B cell (primary cell): ENCODE results near the gene NUBP2. TPM values are rescaled to one million over a fixed set of nuclear protein-coding genes. Genes with fewer than 3 reads are reported as not detected.

ENCODE experiments used
- ATAC-seq: fragments of 200-7000 bp; cut with Tn5 transposase; one replicate; pipeline ENCODE4 v1.10.0; 2021; ENCODE audit warnings: low read depth, mild to moderate bottlenecking, moderate number of reproducible peaks, moderate library complexity
- CTCF ChIA-PET: fragments of 350-600 bp; sonication (Branson Sonifier 250); formaldehyde crosslinking; loops from one replicate; lab custom pipeline; 2021; ENCODE audit warnings: antibody characterized with exemption, inconsistent platforms; lab: Charles Lee
- POLR2A ChIA-PET: fragments of 350-600 bp; sonication (Branson Sonifier 250); formaldehyde crosslinking; loops from one replicate; lab custom pipeline; 2021; ENCODE audit warnings: antibody characterized with exemption; lab: Charles Lee
- DNase-seq: peaks from one replicate; pipeline ENCODE4 v3.0.0; 2013
- H2AFZ ChIP-seq: 2 replicates; pipeline ENCODE4 v1.6.1; 2012; ENCODE audit warnings: mild to moderate bottlenecking, low read depth, low read length; ENCODE audit not compliant: insufficient read depth, poor library complexity, severe bottlenecking
- H3K27ac ChIP-seq, 2 donors: 1 replicate in 1 of 2; 2 replicates in 1 of 2; pipeline ENCODE4 v1.5.1; 2012 to 2013; ENCODE audit warnings: low read length in 2 of 2, mild to moderate bottlenecking in 2 of 2, moderate library complexity in 1 of 2
- H3K27me3 ChIP-seq, 4 experiments: fragments of 200-600 bp in 1 of 4; sonication (generic) in 1 of 4; replicated peaks in 1 of 4; 1 replicate in 2 of 4; 2 replicates in 2 of 4; pipeline versions ENCODE4 v1.6.1 to v1.7.0; 2013 to 2016; ENCODE audit warnings: low read length in 3 of 4, mild to moderate bottlenecking in 2 of 4, mixed read lengths in 1 of 4, moderate library complexity in 1 of 4; ENCODE audit not compliant: insufficient read depth in 4 of 4, control insufficient read depth in 3 of 4; ENCODE audit errors: control extremely low read depth in 1 of 4
- H3K36me3 ChIP-seq, 2 experiments: replicated peaks in 1 of 2; 1 replicate in 1 of 2; 2 replicates in 1 of 2; pipeline versions ENCODE4 v1.6.1 to v1.7.1; 2013; ENCODE audit warnings: low read length in 1 of 2; ENCODE audit not compliant: insufficient read depth in 2 of 2, control insufficient read depth in 1 of 2; ENCODE audit errors: control extremely low read depth in 1 of 2, extremely low read depth in 1 of 2
- H3K4me1 ChIP-seq, 2 donors: fragments of 200-600 bp in 1 of 2; sonication (generic) in 1 of 2; 1 replicate in 1 of 2; 2 replicates in 1 of 2; pipeline versions ENCODE4 v1.5.1 to v1.6.1; 2013 to 2017; ENCODE audit warnings: low read length in 2 of 2; ENCODE audit not compliant: control insufficient read depth in 2 of 2, insufficient read depth in 2 of 2
- H3K4me2 ChIP-seq: replicated peaks from 2 replicates; pipeline ENCODE3; 2012; ENCODE audit warnings: mild to moderate bottlenecking, low read depth, low read length; ENCODE audit not compliant: poor library complexity, severe bottlenecking
- H3K4me3 ChIP-seq, 5 experiments: fragments of 200-600 bp in 1 of 5; sonication (generic) in 1 of 5; 1 replicate in 3 of 5; 2 replicates in 2 of 5; pipeline versions ENCODE4 v1.5.1 to v1.7.0; 2011 to 2016; ENCODE audit warnings: low read length in 4 of 5, mild to moderate bottlenecking in 4 of 5, low read depth in 2 of 5, control low read depth in 1 of 5, moderate library complexity in 1 of 5; ENCODE audit not compliant: insufficient read depth in 1 of 5; ENCODE audit errors: control extremely low read depth in 1 of 5, extremely low read depth in 1 of 5
- H3K79me2 ChIP-seq: fragments of 200-600 bp; sonication (generic); one replicate; pipeline ENCODE4 v1.6.0; 2016; ENCODE audit warnings: low read length; ENCODE audit not compliant: control insufficient read depth, insufficient read depth
- H3K9ac ChIP-seq: fragments of 200-600 bp; sonication (generic); 2 replicates; pipeline ENCODE4 v1.6.1; 2017; ENCODE audit warnings: mild to moderate bottlenecking, low read length, moderate library complexity
- H3K9me3 ChIP-seq, 3 donors: one replicate each; pipeline versions ENCODE4 v1.6.1 to v1.7.1; 2013; ENCODE audit warnings: low read length in 2 of 3; ENCODE audit not compliant: control insufficient read depth in 2 of 3, insufficient read depth in 1 of 3; ENCODE audit errors: control extremely low read depth in 1 of 3
- H4K20me1 ChIP-seq: 2 replicates; pipeline ENCODE4 v1.6.0; 2012; ENCODE audit warnings: mild to moderate bottlenecking, low read length; ENCODE audit not compliant: insufficient read depth, control insufficient read depth, poor library complexity, severe bottlenecking
- H3K27ac Mint-ChIP-seq: one replicate; pipeline ENCODE4 v1.8.0; 2021; ENCODE audit warnings: mixed read lengths
- H3K27me3 Mint-ChIP-seq: one replicate; pipeline ENCODE4 v1.8.0; 2021; ENCODE audit warnings: mixed read lengths
- H3K4me1 Mint-ChIP-seq: one replicate; pipeline ENCODE4 v1.8.0; 2021; ENCODE audit warnings: mixed read lengths
- H3K4me3 Mint-ChIP-seq: one replicate; pipeline ENCODE4 v1.8.0; 2021; ENCODE audit warnings: mixed read lengths
- H3K9me3 Mint-ChIP-seq: one replicate; pipeline ENCODE4 v1.8.0; 2022; ENCODE audit warnings: mixed read lengths; ENCODE audit not compliant: insufficient read depth
- CTCF ChIP-seq: fragments of 200-600 bp; IDR thresholded peaks from one replicate; pipeline ENCODE4 v1.8.0; 2022; ENCODE audit warnings: antibody characterized with exemption, mild to moderate bottlenecking
- EZH2 ChIP-seq: IDR thresholded peaks from 2 replicates; pipeline ENCODE4 v1.6.1; 2012; ENCODE audit warnings: borderline replicate concordance, low read depth, mild to moderate bottlenecking, moderate library complexity, low read length; ENCODE audit not compliant: insufficient read depth, poor library complexity, severe bottlenecking
- WGBS: methylation state at CpG from one replicate; pipeline ENCODE4 v1.1.5; 2013; ENCODE audit warnings: missing lambda C conversion rate; ENCODE audit not compliant: insufficient coverage; 5-methylcytosine and 5-hydroxymethylcytosine counted together
- intact Hi-C: fragments of 100-400 bp; cut with micrococcal nuclease; formaldehyde crosslinking; loops from one replicate; pipeline ENCODE4 v1.10.0; 2022
- polyA plus RNA-seq: library from polyadenylated mRNA; depleted of rRNA; stranded (reverse); fragments of >200 nt; gene quantifications from 2 replicates; pipeline ENCODE4 v1.2.3, GENCODE V29; 2012
- total RNA-seq, 2 donors: library from RNA; stranded (reverse); fragments of 120-200 nt in 1 of 2; gene quantifications; 1 replicate in 1 of 2; 2 replicates in 1 of 2; pipeline versions ENCODE4 v1.2.3 to v1.2.4, GENCODE V29; 2013 to 2022

NUBP2 gene
- total and polyA plus RNA-seq, 2 donors (not counting 1 experiment from before 2014, with no cell fraction given) = 50.2 to 71.7 TPM

DNA sequence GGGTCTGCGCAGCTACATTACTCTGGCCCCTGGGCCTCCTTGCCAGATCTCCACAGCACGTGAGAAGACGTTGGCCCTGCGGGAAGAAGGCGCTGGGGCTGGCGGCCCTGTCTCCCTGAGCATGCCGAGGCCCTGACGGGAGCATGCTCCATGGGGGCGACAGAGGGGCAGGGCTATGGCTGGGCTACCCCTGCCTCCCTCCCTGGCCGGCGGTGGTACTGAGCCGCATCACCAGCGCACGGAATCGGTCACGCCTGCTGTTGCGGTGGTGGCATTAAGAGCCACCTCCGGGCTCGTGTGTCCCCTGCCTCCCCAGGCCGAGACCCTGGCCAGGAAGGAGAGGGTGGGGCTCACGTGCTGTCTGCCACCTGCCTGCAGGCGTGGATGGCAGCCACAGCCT, 48.6 kb upstream of the NUBP2 start:
- TF ChIP-seq EZH2 (no peak), CTCF (no peak)
- no peak overlapping the region for H3K4me2 ChIP-seq
- H3K9me3 ChIP-seq = peaks cover 0 to 39% (median 0%) of the 10 kb centered on the region in 3 donors
- H2AFZ ChIP-seq = no peak overlapping the region
- no peaks in the 10 kb centered on the region for H3K27me3 ChIP-seq
- no peak for DNase-seq
- no peaks in the 10 kb centered on the region for H3K27me3 Mint-ChIP-seq
- peaks cover 52% of the 10 kb centered on the region for H4K20me1 ChIP-seq
- no peaks in the 10 kb centered on the region for H3K4me1 Mint-ChIP-seq
- H3K27ac Mint-ChIP-seq = no peak overlapping the region
- no peak overlapping the region for H3K9ac ChIP-seq
- no peak overlapping the region for H3K4me3 Mint-ChIP-seq
- ATAC-seq = no peak
- WGBS = over 99% methylated on average over 22 of the region's 22 CpGs
- H3K9me3 Mint-ChIP-seq = no peaks in the 10 kb centered on the region
- intact Hi-C loops = no loop called here
- H3K4me1 ChIP-seq = no peaks in the 10 kb centered on the region
- H3K27ac ChIP-seq = no peak overlapping the region
- peaks cover 0 to 37% of the 10 kb centered on the region in 2 experiments for H3K36me3 ChIP-seq
- H3K79me2 ChIP-seq = peaks cover 47% of the 10 kb centered on the region
- no peak overlapping the region for H3K4me3 ChIP-seq
- ChIA-PET POLR2A (no interaction called here), CTCF (interaction anchor here (2.6 kb wide), 1 partner anchor 10 kb away, joined by 9 read pairs; no protein-coding TSS in a partner anchor)

DNA sequence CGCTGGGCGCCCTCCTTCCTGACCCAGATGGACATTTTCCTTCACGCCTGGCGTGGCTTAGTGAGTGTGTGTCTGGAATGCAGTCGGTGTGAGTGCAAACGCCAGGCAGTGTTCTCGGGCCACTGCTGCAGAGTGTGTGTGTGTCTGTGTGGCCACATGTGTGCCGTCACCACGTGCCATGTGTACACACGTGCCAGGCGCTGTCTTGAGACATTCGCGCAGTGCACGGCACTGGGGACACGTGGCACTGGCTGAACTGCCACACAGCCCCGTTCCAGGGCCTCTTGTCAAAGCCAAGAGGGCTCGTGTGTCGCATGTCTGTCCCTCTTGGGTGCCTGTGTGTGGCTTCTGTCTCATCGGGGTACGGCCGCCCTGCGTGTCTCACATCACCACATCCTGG, 47.9 kb upstream of the NUBP2 start:
- H3K4me1 Mint-ChIP-seq = no peaks in the 10 kb centered on the region
- ATAC-seq (no peak), DNase-seq (no peak)
- peaks cover 52% of the 10 kb centered on the region for H4K20me1 ChIP-seq
- WGBS = 98% methylated on average over 22 of the region's 22 CpGs
- no peak overlapping the region for H3K4me2 ChIP-seq
- no peak overlapping the region for H3K27ac ChIP-seq
- CTCF ChIA-PET = no interaction called here
- no peaks in the 10 kb centered on the region for H3K27me3 ChIP-seq
- no peak overlapping the region for H3K27ac Mint-ChIP-seq
- no peaks in the 10 kb centered on the region for H3K27me3 Mint-ChIP-seq
- H3K9ac ChIP-seq = no peak overlapping the region
- no peaks in the 10 kb centered on the region for H3K9me3 Mint-ChIP-seq
- no peak overlapping the region for H3K4me3 Mint-ChIP-seq
- H2AFZ ChIP-seq = no peak overlapping the region
- intact Hi-C loops = no loop called here
- POLR2A ChIA-PET = no interaction called here
- H3K4me3 ChIP-seq = no peak overlapping the region
- TF ChIP-seq EZH2 (no peak), CTCF (no peak)
- peaks cover 40% of the 10 kb centered on the region for H3K79me2 ChIP-seq
- peaks cover 0 to 31% of the 10 kb centered on the region in 2 experiments for H3K36me3 ChIP-seq
- H3K4me1 ChIP-seq = no peaks in the 10 kb centered on the region
- H3K9me3 ChIP-seq = peaks cover 0 to 46% (median 0%) of the 10 kb centered on the region in 3 donors
